ENCODE results near the gene ZCWPW1. TPM values are rescaled to one million over a fixed set of nuclear protein-coding genes. Genes with fewer than 3 reads are reported as not detected.

The ZCWPW1 gene
- total and polyA plus RNA-seq, 2 of the 13 experiments (the other 11 are each of a cell fraction or from before 2014, with no cell fraction given) = 2.4 to 2.5 TPM

DNA sequence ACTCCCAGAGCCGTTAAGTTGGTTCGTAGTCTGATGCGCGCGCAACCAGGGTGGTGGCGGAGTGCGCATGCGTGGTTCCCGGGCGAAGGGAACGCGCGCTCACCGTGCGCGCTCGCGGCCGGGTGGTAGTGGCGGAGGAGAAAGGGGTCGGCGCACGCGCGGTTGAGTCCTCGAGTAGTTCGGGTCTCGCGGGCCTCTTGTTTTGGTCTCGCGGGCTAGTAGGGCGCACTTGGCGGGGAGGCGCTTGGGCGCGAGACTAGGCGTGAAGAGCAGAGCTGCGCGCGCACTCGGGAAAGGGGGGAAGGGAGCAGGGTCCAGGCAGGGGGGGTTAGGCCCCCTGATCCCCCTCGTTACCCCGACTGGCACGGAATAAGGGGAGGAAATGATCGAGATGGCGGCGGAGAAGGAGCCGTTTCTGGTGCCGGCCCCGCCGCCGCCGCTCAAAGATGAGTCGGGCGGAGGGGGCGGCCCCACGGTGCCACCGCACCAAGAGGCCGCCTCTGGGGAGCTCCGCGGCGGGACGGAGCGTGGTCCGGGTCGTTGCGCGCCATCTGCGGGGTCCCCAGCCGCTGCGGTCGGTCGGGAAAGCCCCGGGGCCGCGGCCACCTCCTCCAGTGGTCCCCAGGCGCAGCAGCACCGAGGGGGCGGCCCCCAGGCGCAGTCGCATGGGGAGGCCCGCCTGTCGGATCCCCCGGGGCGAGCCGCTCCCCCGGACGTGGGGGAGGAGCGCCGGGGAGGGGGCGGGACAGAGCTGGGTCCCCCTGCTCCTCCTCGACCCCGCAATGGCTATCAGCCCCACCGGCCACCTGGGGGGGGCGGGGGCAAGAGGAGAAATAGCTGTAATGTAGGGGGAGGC lies 1.4 kb upstream of the ZCWPW1 start, which contains the start of gene MEPCE:
Gene MEPCE (plus strand): TSS at position 195 of the 856 bp plus-strand sequence. CDS start 188 bp downstream, at position 383.
- DNase-seq (ENCODE audit: low spot score) = peak; percentile 96
- H3K36me3 ChIP-seq (replicated peaks in 1 of 2; ENCODE audit: control insufficient read depth in 1 of 2, insufficient read depth in 2 of 2, low read length in 2 of 2) = peaks cover 5 to 30% of the 10 kb centered on the region in 2 experiments
- peak within 1 kb of the TSS; percentile 94 for H3K4me2 ChIP-seq (ENCODE audit: low read depth, low read length)
- H3K27me3 ChIP-seq (ENCODE audit: control insufficient read depth in 1 of 2, insufficient read depth in 2 of 2, low read length in 2 of 2) = no peaks in the 10 kb centered on the region; a peak in 1 of 5 replicates
- peak within 1 kb of the TSS; percentile 98 for H3K27ac ChIP-seq (ENCODE audit: extremely low read length, insufficient read depth, low read length)
- POLR2A ChIA-PET = interaction anchor here (0.5 to 4.8 kb wide), 36 partner anchors 9 to 1087 kb away, joined by 3 to 199 read pairs (median 7); partner anchors contain the start of genes AGFG2, AP4M1, FBXO24 and LAMTOR4
- ATAC-seq = peak; percentile 76
- WGBS (ENCODE audit: low lambda C conversion rate) = under 1% methylated on average over 48 of the region's 95 CpGs
- intact Hi-C loops (cut with micrococcal nuclease; ENCODE audit: unreplicated experiment) (loop anchor here (2.0 kb wide), 1 partner anchor 15 kb away; no protein-coding TSS in a partner anchor), in situ Hi-C loops (cut with HindIII; ENCODE audit: extremely low pct_ligation_motif_present, low pct_unique_long_range_greater_than_20kb) (no loop called here)
- BruUV-seq (replicated peaks) = no TSS peak
- H3K4me3 ChIP-seq (replicated peaks in 1 of 3; ENCODE audit: insufficient read depth in 1 of 3, low read depth in 2 of 3, low read length in 3 of 3) = peak within 1 kb of the TSS; percentile 75 to 87 (median 83)
- peak within 1 kb of the TSS; percentile 98 for H3K9ac ChIP-seq (ENCODE audit: insufficient read depth, low read depth, low read length)
- no peak within 1 kb of the TSS for H2AFZ ChIP-seq (ENCODE audit: low read length)
- CTCF ChIA-PET (ENCODE audit: low intra/inter-chr PET ratio, low total read pairs) = no interaction called here
- peaks cover 27% of the 10 kb centered on the region for H3K79me2 ChIP-seq (ENCODE audit: insufficient read depth, low read length)
- no peaks in the 10 kb centered on the region; the same call in 1 of the 2 replicates for H4K20me1 ChIP-seq (ENCODE audit: insufficient read depth, low read length)
- no peaks in the 10 kb centered on the region for H3K9me3 ChIP-seq (ENCODE audit: low read length)
- peaks cover 52% of the 10 kb centered on the region for H3K4me1 ChIP-seq (ENCODE audit: insufficient read depth, low read length)
- FAIRE-seq = peak; percentile 86
- no peak for TF ChIP-seq KLF13 (CRISPR knock-in tag; IDR thresholded peaks at IDR 0.05)
- TF ChIP-seq RXRB (CRISPR knock-in tag; IDR thresholded peaks at IDR 0.05; ENCODE audit: borderline replicate concordance) = no peak
- no peak for TF ChIP-seq NPAS2 (CRISPR knock-in tag; IDR thresholded peaks at IDR 0.05; ENCODE audit: borderline replicate concordance)
- TF ChIP-seq, protein P1, sequence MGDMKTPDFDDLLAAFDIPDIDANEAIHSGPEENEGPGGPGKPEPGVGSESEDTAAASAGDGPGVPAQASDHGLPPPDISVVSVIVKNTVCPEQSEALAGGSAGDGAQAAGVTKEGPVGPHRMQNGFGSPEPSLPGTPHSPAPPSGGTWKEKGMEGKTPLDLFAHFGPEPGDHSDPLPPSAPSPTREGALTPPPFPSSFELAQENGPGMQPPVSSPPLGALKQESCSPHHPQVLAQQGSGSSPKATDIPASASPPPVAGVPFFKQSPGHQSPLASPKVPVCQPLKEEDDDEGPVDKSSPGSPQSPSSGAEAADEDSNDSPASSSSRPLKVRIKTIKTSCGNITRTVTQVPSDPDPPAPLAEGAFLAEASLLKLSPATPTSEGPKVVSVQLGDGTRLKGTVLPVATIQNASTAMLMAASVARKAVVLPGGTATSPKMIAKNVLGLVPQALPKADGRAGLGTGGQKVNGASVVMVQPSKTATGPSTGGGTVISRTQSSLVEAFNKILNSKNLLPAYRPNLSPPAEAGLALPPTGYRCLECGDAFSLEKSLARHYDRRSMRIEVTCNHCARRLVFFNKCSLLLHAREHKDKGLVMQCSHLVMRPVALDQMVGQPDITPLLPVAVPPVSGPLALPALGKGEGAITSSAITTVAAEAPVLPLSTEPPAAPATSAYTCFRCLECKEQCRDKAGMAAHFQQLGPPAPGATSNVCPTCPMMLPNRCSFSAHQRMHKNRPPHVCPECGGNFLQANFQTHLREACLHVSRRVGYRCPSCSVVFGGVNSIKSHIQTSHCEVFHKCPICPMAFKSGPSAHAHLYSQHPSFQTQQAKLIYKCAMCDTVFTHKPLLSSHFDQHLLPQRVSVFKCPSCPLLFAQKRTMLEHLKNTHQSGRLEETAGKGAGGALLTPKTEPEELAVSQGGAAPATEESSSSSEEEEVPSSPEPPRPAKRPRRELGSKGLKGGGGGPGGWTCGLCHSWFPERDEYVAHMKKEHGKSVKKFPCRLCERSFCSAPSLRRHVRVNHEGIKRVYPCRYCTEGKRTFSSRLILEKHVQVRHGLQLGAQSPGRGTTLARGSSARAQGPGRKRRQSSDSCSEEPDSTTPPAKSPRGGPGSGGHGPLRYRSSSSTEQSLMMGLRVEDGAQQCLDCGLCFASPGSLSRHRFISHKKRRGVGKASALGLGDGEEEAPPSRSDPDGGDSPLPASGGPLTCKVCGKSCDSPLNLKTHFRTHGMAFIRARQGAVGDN (CRISPR knock-in tag; IDR thresholded peaks at IDR 0.05) = peak; percentile 82
- TF ChIP-seq RFX1 (IDR thresholded peaks at IDR 0.05) = no peak
- TF ChIP-seq MYNN (CRISPR knock-in tag; IDR thresholded peaks at IDR 0.05; ENCODE audit: low read depth) = no peak
- TF ChIP-seq ZNF790 (CRISPR knock-in tag; IDR thresholded peaks at IDR 0.05; ENCODE audit: borderline replicate concordance) = peak; percentile 41; the same call in 1 of the 2 replicates
- TF ChIP-seq, protein P2, sequence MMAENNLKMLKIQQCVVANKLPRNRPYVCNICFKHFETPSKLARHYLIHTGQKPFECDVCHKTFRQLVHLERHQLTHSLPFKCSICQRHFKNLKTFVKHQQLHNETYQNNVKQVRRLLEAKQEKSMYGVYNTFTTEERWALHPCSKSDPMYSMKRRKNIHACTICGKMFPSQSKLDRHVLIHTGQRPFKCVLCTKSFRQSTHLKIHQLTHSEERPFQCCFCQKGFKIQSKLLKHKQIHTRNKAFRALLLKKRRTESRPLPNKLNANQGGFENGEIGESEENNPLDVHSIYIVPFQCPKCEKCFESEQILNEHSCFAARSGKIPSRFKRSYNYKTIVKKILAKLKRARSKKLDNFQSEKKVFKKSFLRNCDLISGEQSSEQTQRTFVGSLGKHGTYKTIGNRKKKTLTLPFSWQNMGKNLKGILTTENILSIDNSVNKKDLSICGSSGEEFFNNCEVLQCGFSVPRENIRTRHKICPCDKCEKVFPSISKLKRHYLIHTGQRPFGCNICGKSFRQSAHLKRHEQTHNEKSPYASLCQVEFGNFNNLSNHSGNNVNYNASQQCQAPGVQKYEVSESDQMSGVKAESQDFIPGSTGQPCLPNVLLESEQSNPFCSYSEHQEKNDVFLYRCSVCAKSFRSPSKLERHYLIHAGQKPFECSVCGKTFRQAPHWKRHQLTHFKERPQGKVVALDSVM (CRISPR knock-in tag; IDR thresholded peaks at IDR 0.05) = no peak; the same call in 1 of the 2 replicates
- TF ChIP-seq U2AF1 (optimal IDR thresholded peaks at IDR 0.05; ENCODE audit: low read depth, low read length) = no peak
- TF ChIP-seq RORA (CRISPR knock-in tag; IDR thresholded peaks at IDR 0.05) = no peak
- no peak for TF ChIP-seq ZNF263 (CRISPR knock-in tag; IDR thresholded peaks at IDR 0.05)
- TF ChIP-seq, protein P3, sequence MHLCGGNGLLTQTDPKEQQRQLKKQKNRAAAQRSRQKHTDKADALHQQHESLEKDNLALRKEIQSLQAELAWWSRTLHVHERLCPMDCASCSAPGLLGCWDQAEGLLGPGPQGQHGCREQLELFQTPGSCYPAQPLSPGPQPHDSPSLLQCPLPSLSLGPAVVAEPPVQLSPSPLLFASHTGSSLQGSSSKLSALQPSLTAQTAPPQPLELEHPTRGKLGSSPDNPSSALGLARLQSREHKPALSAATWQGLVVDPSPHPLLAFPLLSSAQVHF (CRISPR knock-in tag; IDR thresholded peaks at IDR 0.05) = no peak
- TF ChIP-seq ZNF383 (CRISPR knock-in tag; IDR thresholded peaks at IDR 0.05; ENCODE audit: borderline replicate concordance) = no peak
- no peak for TF ChIP-seq ZNF781 (CRISPR knock-in tag; IDR thresholded peaks at IDR 0.05; ENCODE audit: borderline replicate concordance, not compliant biosample characterization)
- no peak for TF ChIP-seq HMG20B (CRISPR knock-in tag; conservative IDR thresholded peaks at IDR 0.05)

All from HepG2 (cell line).